HCT116 (cell line): ENCODE results near the gene PLEK2.

Experiments used
- CEBPB ChIP-seq: IDR thresholded peaks from 2 replicates; pipeline ENCODE4 v1.6.1; 2012; ENCODE audit warnings: low read depth
- CTCF ChIP-seq, 3 experiments: fragments of 200-600 bp in 1 of 3; sonication (generic) in 1 of 3; IDR thresholded peaks in 2 of 3; conservative IDR thresholded peaks in 1 of 3; 2 replicates each; pipeline ENCODE4 v1.5.1; 2012 to 2017; ENCODE audit warnings: low read depth in 2 of 3, low read length in 2 of 3, antibody characterized with exemption in 1 of 3, borderline replicate concordance in 1 of 3, control low read depth in 1 of 3, mild to moderate bottlenecking in 1 of 3, mixed read lengths in 1 of 3, mixed run types in 1 of 3, moderate library complexity in 1 of 3; ENCODE audit not compliant: insufficient read depth in 1 of 3
- ELF1 ChIP-seq: IDR thresholded peaks from 2 replicates; pipeline ENCODE4 v1.6.1; 2012; ENCODE audit warnings: low read depth, borderline replicate concordance
- EZH2 ChIP-seq: fragments of 200-600 bp; sonication (generic); IDR thresholded peaks from 2 replicates; pipeline ENCODE4 v1.6.1; 2017; ENCODE audit warnings: antibody characterized with exemption, mixed run types
- EZH2phosphoT487 ChIP-seq: fragments of 200-600 bp; IDR thresholded peaks from 2 replicates; pipeline ENCODE4 v1.6.1; 2018; ENCODE audit warnings: antibody characterized with exemption, borderline replicate concordance
- POLR2A ChIP-seq: IDR thresholded peaks from 2 replicates; pipeline ENCODE4 v1.7.0; 2011; ENCODE audit warnings: borderline replicate concordance; ENCODE audit not compliant: insufficient read depth, insufficient read length; ENCODE audit errors: extremely low read depth
- POLR2AphosphoS5 ChIP-seq: IDR thresholded peaks from 2 replicates; pipeline ENCODE4 v1.6.1; 2011; ENCODE audit warnings: mild to moderate bottlenecking, low read depth, low read length, moderate library complexity
- YY1 ChIP-seq: IDR thresholded peaks from 2 replicates; pipeline ENCODE4 v1.6.1; 2011; ENCODE audit warnings: low read length, low read depth, moderate library complexity, mild to moderate bottlenecking; ENCODE audit not compliant: insufficient replicate concordance; ENCODE audit errors: extremely low read depth

DNA sequence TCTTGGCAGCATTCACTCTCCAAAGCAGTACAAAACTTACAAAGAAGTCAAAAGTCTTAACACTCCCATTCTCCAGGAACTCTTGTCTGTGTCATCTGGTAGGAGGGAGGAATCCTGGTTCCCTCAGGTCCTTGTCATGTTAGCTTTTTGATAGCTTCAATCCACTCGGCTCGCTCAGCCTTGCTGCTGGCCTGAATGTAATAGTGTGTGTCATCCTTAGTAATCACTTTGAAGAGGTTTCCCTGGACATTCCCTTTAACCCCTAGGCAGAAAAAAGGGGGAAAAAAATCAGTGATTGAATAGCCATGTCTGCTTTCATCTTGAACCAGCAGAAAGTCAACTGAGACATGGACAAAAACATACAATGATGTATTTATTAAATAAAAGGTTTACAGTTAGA is 24.8 kb downstream of the PLEK2 start:
- TF ChIP-seq CEBPB (no peak), CTCF (IDR thresholded peaks at IDR 0.05 in 2 of 3, conservative IDR thresholded peaks at IDR 0.05 in 1 of 3; ENCODE audit: borderline replicate concordance in 1 of 3, insufficient read depth in 1 of 3, low read depth in 2 of 3, low read length in 2 of 3) (no peak), POLR2A (no peak), ELF1 (no peak), EZH2 (no peak), EZH2phosphoT487 (no peak), POLR2AphosphoS5 (0 out of 2 replicates have a peak, but pooled peaks have one; percentile 16), YY1 (no peak)
